NOMO-1 treated with dmso at 0.1 percent for 144 hours (cell line): Measurements from ENCODE around the gene PXDN.

Experiments
- DNase-seq: peaks from one replicate; lab custom pipeline; 2025; ENCODE audit not compliant: unreplicated experiment; lab: John Stamatoyannopoulos, UW

PXDN gene

DNA sequence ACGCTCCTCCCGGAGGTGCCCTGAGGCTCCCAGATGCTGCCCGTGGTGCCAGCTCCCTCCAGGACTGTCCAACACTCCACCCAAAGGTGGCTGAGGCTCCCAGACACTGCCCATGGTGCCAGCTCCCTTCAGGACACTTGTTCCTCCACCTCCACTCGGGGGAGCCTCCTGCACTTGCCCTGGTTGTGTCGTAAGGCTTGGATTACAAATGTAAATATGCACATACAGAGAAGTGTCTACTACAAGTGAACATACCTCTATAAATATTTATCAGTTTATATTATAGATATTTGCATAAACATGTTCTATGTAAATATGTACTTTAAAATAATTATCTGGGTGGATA is 143.3 kb downstream of the PXDN start:
- DNase-seq = no peak

- no peak for DNase-seq
Measured at GRCh38 chr2:1600191-1601066, 143.9 kb downstream of the PXDN start.

- DNase-seq = no peak
Measured at GRCh38 chr2:1599301-1600085, 144.8 kb downstream of the PXDN start.

DNA sequence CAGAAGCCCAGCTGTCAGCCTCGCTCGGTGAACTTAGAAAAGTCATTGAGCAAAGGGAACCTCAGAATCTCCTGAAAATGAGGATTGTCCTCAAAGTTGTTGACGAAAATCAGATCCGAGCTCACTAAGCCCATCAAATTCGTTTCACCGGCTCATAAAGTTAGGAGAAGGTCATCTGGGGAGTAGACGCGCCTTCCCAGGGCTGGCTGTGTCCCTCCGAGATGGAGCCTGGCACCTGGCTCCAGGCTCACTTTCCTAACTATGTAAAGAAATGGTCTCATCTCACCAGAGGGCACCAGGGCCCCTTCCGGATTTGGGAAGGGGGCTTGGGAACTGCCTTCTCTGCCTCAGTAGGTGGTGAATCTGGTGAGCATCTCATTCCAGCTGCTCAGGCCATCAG is 145.5 kb downstream of the PXDN start:
- DNase-seq = no peak

- DNase-seq = no peak
Measured at GRCh38 chr2:1598041-1598710, 146.1 kb downstream of the PXDN start.

GRCh38 chr2:1595274-1595673 is 149.0 kb downstream of the PXDN start:
- no peak for DNase-seq

- DNase-seq = no peak
Measured at GRCh38 chr2:1594373-1595171, 149.7 kb downstream of the PXDN start.

- no peak for DNase-seq
Measured at GRCh38 chr2:1594123-1594372, 150.3 kb downstream of the PXDN start.

- DNase-seq = no peak
Measured at GRCh38 chr2:1593371-1594122, 150.8 kb downstream of the PXDN start.

GRCh38 chr2:1591978-1592907 is 152.1 kb downstream of the PXDN start:
- DNase-seq = no peak

- DNase-seq = no peak
Measured at GRCh38 chr2:1591461-1591770, 152.9 kb downstream of the PXDN start.

DNA sequence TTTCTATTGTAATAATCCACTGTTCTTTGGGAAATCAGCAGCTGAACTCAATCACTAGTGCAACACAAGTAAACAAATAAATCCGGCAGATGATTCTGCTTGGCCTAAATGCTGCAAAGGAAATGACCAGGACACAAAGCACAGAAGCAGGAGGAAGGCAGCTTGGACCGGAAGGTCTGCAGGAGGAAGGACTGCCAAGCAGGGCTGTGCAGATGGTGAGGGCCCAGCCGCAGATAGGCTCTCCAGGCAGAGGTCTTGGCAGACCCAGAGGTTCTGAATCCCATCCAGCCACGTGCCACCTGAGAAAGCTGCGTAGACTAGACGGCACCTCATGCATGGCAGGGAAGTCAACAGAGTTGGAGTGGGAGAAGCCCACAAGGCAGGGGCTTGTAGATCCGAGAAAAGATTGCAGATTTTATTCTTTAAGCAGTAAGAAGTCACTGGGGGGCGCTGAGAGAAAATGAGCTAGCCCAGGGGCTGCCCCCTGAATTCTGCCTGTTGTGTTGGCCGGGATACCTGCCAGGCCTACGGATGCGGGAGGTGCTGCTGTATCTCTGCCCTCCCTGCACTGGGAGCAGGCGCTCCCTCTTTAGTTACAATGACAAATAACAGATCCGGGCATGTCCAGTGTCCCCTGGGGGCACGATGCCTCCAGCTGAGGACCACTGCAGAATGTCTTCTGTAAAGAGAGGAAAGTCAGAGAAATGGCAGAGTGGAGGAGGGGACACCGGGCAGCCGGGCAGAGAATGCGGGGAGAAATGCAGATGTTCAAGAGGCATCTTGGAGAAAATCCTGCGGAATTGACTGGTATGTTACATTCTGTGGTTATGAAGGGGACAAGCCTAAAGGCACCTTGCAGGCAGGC is 153.5 kb downstream of the PXDN start:
- DNase-seq = no peak

- DNase-seq = no peak
Measured at GRCh38 chr2:1588978-1589621, 155.2 kb downstream of the PXDN start.

GRCh38 chr2:1588051-1588977 is 156.0 kb downstream of the PXDN start:
- no peak for DNase-seq

GRCh38 chr2:1586923-1587840 is 157.1 kb downstream of the PXDN start:
- no peak for DNase-seq

DNA sequence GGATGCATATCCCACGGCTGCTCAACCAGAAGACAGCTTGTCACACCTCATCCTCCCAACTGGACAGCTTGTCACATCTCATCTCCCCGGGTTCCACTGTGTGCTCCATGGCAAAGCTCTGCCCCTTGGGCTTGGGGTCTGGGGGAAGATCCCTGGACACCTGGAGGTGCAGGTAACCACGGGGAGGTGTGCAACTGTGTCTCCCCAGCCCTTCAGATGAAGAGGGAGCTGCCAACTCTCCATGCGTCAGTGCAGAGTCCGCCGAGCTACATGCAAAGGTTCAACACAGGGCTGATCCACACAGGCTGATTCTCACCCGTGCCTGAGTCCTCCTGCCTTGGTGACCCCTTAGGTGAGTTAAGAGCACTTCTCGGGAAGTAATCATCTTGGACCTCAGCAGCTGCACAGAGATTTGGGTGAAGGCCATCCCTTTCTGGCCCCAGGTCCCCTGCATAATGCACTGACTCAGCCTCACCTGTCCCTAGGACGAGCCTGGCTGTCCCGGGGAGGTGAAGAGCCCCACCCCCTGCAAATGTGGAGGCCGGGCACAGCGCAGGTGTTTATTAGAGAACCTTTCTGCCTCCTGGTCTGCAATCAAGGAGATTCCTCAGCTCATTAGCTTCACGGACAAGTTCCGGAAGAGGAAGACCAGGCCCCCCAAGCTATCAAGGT is 157.9 kb downstream of the PXDN start:
- no peak for DNase-seq
